Neural progenitor cell (in vitro differentiated cells): ENCODE data around the gene SLC6A14. TPM values are rescaled to one million over a fixed set of nuclear protein-coding genes. Genes with fewer than 3 reads are reported as not detected.

ENCODE experiments used
- DNase-seq: peaks from one replicate; pipeline ENCODE4 v3.0.0-alpha.2; 2016; ENCODE audit warnings: low spot score
- H2AFZ ChIP-seq: fragments of 200-600 bp; sonication (generic); replicated peaks from 2 replicates; pipeline ENCODE4 v1.6.1; 2016; ENCODE audit warnings: antibody characterized with exemption
- H3F3A ChIP-seq: fragments of 200-600 bp; sonication (generic); 2 replicates; pipeline ENCODE4 v1.6.1; 2016; ENCODE audit warnings: antibody characterized with exemption, low read depth
- H3K27ac ChIP-seq: fragments of 200-600 bp; sonication (generic); 2 replicates; pipeline ENCODE4 v1.5.1; 2016; ENCODE audit warnings: mild to moderate bottlenecking
- H3K27me3 ChIP-seq: fragments of 200-600 bp; sonication (generic); 2 replicates; pipeline ENCODE4 v1.6.1; 2016; ENCODE audit warnings: mild to moderate bottlenecking, moderate library complexity
- H3K36me3 ChIP-seq: fragments of 200-600 bp; sonication (generic); 2 replicates; pipeline ENCODE4 v1.5.1; 2016
- H3K4me1 ChIP-seq: fragments of 200-600 bp; sonication (generic); 2 replicates; pipeline ENCODE4 v1.6.1; 2016; ENCODE audit warnings: mixed run types
- H3K4me2 ChIP-seq: fragments of 200-600 bp; sonication (generic); 2 replicates; pipeline ENCODE4 v1.6.1; 2016
- H3K4me3 ChIP-seq: fragments of 200-600 bp; sonication (generic); 2 replicates; pipeline ENCODE4 v1.5.1; 2016
- H3K79me2 ChIP-seq: fragments of 200-600 bp; sonication (generic); 2 replicates; pipeline ENCODE4 v1.6.1; 2016; ENCODE audit warnings: low read depth
- H3K9ac ChIP-seq: fragments of 200-600 bp; sonication (generic); 2 replicates; pipeline ENCODE4 v1.6.1; 2016
- H3K9me3 ChIP-seq: fragments of 200-600 bp; sonication (generic); 2 replicates; pipeline ENCODE4 v1.5.1; 2016; ENCODE audit warnings: low read depth
- H4K20me1 ChIP-seq: fragments of 200-600 bp; sonication (generic); 2 replicates; pipeline ENCODE4 v1.6.1; 2016; ENCODE audit warnings: low read depth
- H3K27ac Mint-ChIP-seq: 3 replicates; pipeline ENCODE4 v1.8.0; 2021; ENCODE audit warnings: mixed read lengths
- H3K27me3 Mint-ChIP-seq: 2 replicates; pipeline ENCODE4 v1.8.0; 2022; ENCODE audit warnings: low read depth, mild to moderate bottlenecking, inconsistent platforms, moderate library complexity, mixed read lengths; ENCODE audit not compliant: insufficient read depth
- H3K36me3 Mint-ChIP-seq: 3 replicates; pipeline ENCODE4 v1.8.0; 2021; ENCODE audit warnings: mixed read lengths
- H3K4me1 Mint-ChIP-seq: 3 replicates; pipeline ENCODE4 v1.8.0; 2021; ENCODE audit warnings: mixed read lengths
- H3K4me3 Mint-ChIP-seq: 3 replicates; pipeline ENCODE4 v1.8.0; 2021; ENCODE audit warnings: mild to moderate bottlenecking, moderate library complexity, mixed read lengths
- H3K9me3 Mint-ChIP-seq: 3 replicates; pipeline ENCODE4 v1.8.0; 2020; ENCODE audit warnings: mixed read lengths
- CTCF ChIP-seq: fragments of 200-600 bp; sonication (generic); IDR thresholded peaks from 2 replicates; pipeline ENCODE4 v1.5.1; 2017; ENCODE audit warnings: antibody characterized with exemption, mild to moderate bottlenecking
- EZH2 ChIP-seq: fragments of 200-600 bp; sonication (generic); IDR thresholded peaks from 2 replicates; pipeline ENCODE4 v1.6.1; 2017; ENCODE audit warnings: antibody characterized with exemption, mild to moderate bottlenecking, moderate library complexity
- EZH2phosphoT487 ChIP-seq: fragments of 200-600 bp; sonication (generic); IDR thresholded peaks from 2 replicates; pipeline ENCODE4 v1.6.1; 2017; ENCODE audit warnings: antibody characterized with exemption
- small RNA-seq: library from RNA; depleted of rRNA; stranded (forward); fragments of <200 nt; gene quantifications from one replicate; pipeline ENCODE3, GENCODE V24; 2015
- total RNA-seq: library from RNA; depleted of rRNA; stranded (reverse); fragments of >200 nt; gene quantifications from 2 replicates; pipeline ENCODE4 v1.2.3, GENCODE V29; 2015; ENCODE audit warnings: low replicate concordance

SLC6A14 gene
- total RNA-seq, 1 donor from 2014 or later: 0.04 TPM

- Histone ChIP-seq H3K36me3 (no peaks in the 10 kb centered on the region), H3K9me3 (peaks cover 8% of the 10 kb centered on the region), H3K9ac (no peak overlapping the region), H3K79me2 (no peaks in the 10 kb centered on the region), H3K4me3 (no peak overlapping the region), H4K20me1 (no peaks in the 10 kb centered on the region), H3K4me2 (no peak overlapping the region), H3K27ac (no peak overlapping the region), H2AFZ (no peak overlapping the region), H3F3A (no peaks in the 10 kb centered on the region), H3K4me1 (no peaks in the 10 kb centered on the region), H3K27me3 (no peaks in the 10 kb centered on the region)
- Mint-ChIP-seq H3K27me3 (no peaks in the 10 kb centered on the region), H3K4me1 (no peaks in the 10 kb centered on the region), H3K4me3 (no peak overlapping the region), H3K27ac (no peak overlapping the region), H3K9me3 (no peaks in the 10 kb centered on the region), H3K36me3 (no peaks in the 10 kb centered on the region)
- DNase-seq: no peak
- TF ChIP-seq EZH2phosphoT487 (no peak), EZH2 (no peak)
Measured at GRCh38 chrX:116493271-116493670, 56.9 kb downstream of the SLC6A14 start.

GRCh38 chrX:116499780-116500179, 63.4 kb downstream of the SLC6A14 start:
- Mint-ChIP-seq H3K9me3 (no peaks in the 10 kb centered on the region), H3K4me3 (no peak overlapping the region), H3K27ac (no peak overlapping the region), H3K4me1 (no peaks in the 10 kb centered on the region), H3K36me3 (no peaks in the 10 kb centered on the region), H3K27me3 (peaks cover 5% of the 10 kb centered on the region)
- H3K4me1 ChIP-seq: no peaks in the 10 kb centered on the region
- no peaks in the 10 kb centered on the region for H3K27me3 ChIP-seq
- no peak overlapping the region for H3K27ac ChIP-seq
- no peak overlapping the region for H2AFZ ChIP-seq
- H3K36me3 ChIP-seq: no peaks in the 10 kb centered on the region
- no peak overlapping the region for H3K4me3 ChIP-seq
- H3K4me2 ChIP-seq: no peak overlapping the region
- H3F3A ChIP-seq: no peaks in the 10 kb centered on the region
- no peaks in the 10 kb centered on the region for H3K79me2 ChIP-seq
- TF ChIP-seq CTCF: no peak
- TF ChIP-seq EZH2: no peak
- TF ChIP-seq EZH2phosphoT487: no peak
- peaks cover 6% of the 10 kb centered on the region for H3K9me3 ChIP-seq
- no peak overlapping the region for H3K9ac ChIP-seq
- no peak for DNase-seq
- no peaks in the 10 kb centered on the region for H4K20me1 ChIP-seq

Small RNA genes within 50 kb of the gene (small RNA-seq; reads per million reads assigned to genes)
- gene RNU6-154P: not detected

Other genes starting within 250 kb of the SLC6A14 start
- not detected in 2 replicates for gene CT83, start 26.4 kb downstream of the SLC6A14 start, total RNA-seq